ENCODE data around the gene NUP62CL. TPM values are rescaled to one million over a fixed set of nuclear protein-coding genes. Genes with fewer than 3 reads are reported as not detected.

Gene NUP62CL
- total and polyA plus RNA-seq, 2 of the 13 experiments (the other 11 are each of a cell fraction or from before 2014, with no cell fraction given), result 4.2 to 5.8 TPM

- peak; percentile 41; the same call in 1 of the 2 replicates for TF ChIP-seq KMT2B (CRISPR knock-in tag; IDR thresholded peaks at IDR 0.05)
- TF ChIP-seq ZNF574 (CRISPR knock-in tag; IDR thresholded peaks at IDR 0.05), result peak; percentile 63
- peak; percentile 41 for TF ChIP-seq TCF7 (IDR thresholded peaks at IDR 0.05; ENCODE audit: low read depth)
- TF ChIP-seq CREM (IDR thresholded peaks at IDR 0.05), result peak; percentile 94
- TF ChIP-seq CREM (CRISPR knock-in tag; IDR thresholded peaks at IDR 0.05), result no peak
- peak; percentile 46 for TF ChIP-seq GABPB1 (CRISPR knock-in tag; IDR thresholded peaks at IDR 0.05)
- 0 out of 2 replicates have a peak, but pooled peaks have one; percentile 41 for TF ChIP-seq THAP9 (CRISPR knock-in tag; IDR thresholded peaks at IDR 0.05; ENCODE audit: borderline replicate concordance)
- no peak for TF ChIP-seq MAF1 (CRISPR knock-in tag; IDR thresholded peaks at IDR 0.05; ENCODE audit: borderline replicate concordance)
- no peak for TF ChIP-seq ZFP90 (CRISPR knock-in tag; IDR thresholded peaks at IDR 0.05; ENCODE audit: borderline replicate concordance)
- peak; percentile 93 for TF ChIP-seq ZNF143 (CRISPR knock-in tag; IDR thresholded peaks at IDR 0.05)
- TF ChIP-seq ARID5B (CRISPR knock-in tag; IDR thresholded peaks at IDR 0.05), result 0 out of 2 replicates have a peak, but pooled peaks have one; percentile 6
- peak; percentile 80 for TF ChIP-seq HCFC1 (IDR thresholded peaks at IDR 0.05; ENCODE audit: low read depth, low read length)
- TF ChIP-seq SAP130 (CRISPR knock-in tag; IDR thresholded peaks at IDR 0.05; ENCODE audit: low read depth), result peak; percentile 47
- no peak for TF ChIP-seq ZNF251 (CRISPR knock-in tag; IDR thresholded peaks at IDR 0.05)
- no peak for TF ChIP-seq KLF9 (CRISPR knock-in tag; IDR thresholded peaks at IDR 0.05; ENCODE audit: low read depth)
- peak in 1 of 2 experiments; percentile 60; a peak in 2 of 4 replicates for TF ChIP-seq POLR2A (IDR thresholded peaks at IDR 0.05; ENCODE audit: insufficient read depth in 1 of 2, low read depth in 2 of 2, low read length in 2 of 2)
- TF ChIP-seq NPAS2 (CRISPR knock-in tag; IDR thresholded peaks at IDR 0.05; ENCODE audit: borderline replicate concordance), result no peak
- TF ChIP-seq FOXK1 (CRISPR knock-in tag; IDR thresholded peaks at IDR 0.05; ENCODE audit: borderline replicate concordance, low read depth), result peak; percentile 77; the same call in 1 of the 2 replicates
- TF ChIP-seq SOX6 (IDR thresholded peaks at IDR 0.05), result no peak
- 0 out of 2 replicates have a peak, but pooled peaks have one; percentile 9 for TF ChIP-seq SOX6 (CRISPR knock-in tag; IDR thresholded peaks at IDR 0.05)
- TF ChIP-seq BCL6 (CRISPR knock-in tag; IDR thresholded peaks at IDR 0.05), result no peak
- peak; percentile 70; the same call in 1 of the 2 replicates for TF ChIP-seq NR2C2 (CRISPR knock-in tag; IDR thresholded peaks at IDR 0.05; ENCODE audit: borderline replicate concordance)
These were observed 87.7 kb downstream of the NUP62CL start, which contains the start of gene RBM41 (continued) for GRCh38 chrX:107118322-107119147.

All from HepG2 (cell line).